HPDE6-E6E7 (cell line): ENCODE results near the gene MICAL2.

Experiments used
- DNase-seq: peaks from one replicate; pipeline ENCODE4 v3.0.0; 2011; ENCODE audit warnings: missing footprints; ENCODE audit errors: extremely low spot score

MICAL2 gene

DNA sequence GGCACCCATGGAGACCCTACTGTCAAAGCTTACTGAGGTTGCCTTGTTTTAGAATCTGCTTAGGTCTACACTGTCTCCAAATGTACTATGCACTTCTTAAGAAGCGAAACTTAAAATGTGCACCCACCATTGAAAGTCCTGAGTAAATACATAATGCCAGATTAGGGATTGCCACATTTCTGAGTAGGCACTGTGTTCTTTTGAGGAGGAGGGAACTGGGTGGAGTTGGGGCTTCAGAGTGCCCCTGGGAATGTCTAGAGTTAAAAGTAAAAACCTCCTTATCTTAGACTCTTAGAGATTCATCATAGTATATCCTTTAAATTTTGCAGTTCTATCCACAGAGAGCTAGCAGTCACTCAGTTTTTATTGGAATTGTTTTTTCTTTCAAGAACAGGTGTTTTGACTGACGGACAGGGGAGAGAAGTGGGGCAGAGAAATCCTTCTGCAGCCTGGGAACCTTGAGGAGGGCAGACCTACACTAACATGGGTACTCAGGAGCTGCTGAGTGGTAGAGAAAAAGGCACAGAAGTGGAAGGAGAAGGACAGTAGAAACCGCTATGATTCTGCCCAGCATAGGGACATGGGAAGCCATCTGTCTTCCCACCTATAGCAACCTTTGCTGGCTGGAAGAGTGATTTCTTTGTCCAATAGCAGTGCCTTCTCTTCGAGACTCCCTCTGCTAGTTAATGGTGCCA, 33.4 kb upstream of the MICAL2 start:
- no peak for DNase-seq

DNA sequence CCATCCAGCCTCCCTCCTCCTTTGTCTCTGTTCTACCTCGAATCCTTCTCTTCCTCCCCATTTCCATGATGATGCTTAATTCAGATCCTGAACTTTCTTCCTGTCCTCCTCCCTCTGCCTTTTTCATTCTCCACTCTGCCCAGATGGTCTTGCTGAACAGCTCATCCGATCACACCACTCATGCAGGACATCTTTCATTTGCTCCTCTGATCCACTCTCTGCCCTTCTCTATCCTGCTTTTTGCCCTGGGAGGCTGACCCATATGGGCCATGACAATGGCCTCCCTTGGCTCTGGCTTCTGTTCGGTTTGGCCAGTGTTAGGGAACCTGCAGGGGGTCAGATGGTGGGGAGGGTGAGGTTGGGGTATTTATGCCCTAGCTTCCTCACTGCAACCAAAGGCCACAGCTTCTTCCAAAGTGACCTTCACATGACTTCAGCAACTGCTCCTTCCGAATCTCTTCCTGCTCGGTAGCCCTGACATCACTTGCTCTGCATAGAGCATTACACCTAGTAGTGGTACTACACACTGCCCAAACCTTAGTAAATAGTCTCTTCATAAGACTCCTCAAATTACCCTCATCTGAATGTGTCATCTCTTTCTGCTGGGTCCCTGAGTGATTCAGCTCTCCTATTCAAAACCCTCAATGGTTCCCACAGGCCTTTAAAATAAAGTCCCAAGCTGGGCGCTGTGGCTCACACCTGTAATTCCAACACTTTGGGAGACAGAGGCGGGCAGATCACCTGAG, 32.7 kb upstream of the MICAL2 start:
- DNase-seq: no peak

DNA sequence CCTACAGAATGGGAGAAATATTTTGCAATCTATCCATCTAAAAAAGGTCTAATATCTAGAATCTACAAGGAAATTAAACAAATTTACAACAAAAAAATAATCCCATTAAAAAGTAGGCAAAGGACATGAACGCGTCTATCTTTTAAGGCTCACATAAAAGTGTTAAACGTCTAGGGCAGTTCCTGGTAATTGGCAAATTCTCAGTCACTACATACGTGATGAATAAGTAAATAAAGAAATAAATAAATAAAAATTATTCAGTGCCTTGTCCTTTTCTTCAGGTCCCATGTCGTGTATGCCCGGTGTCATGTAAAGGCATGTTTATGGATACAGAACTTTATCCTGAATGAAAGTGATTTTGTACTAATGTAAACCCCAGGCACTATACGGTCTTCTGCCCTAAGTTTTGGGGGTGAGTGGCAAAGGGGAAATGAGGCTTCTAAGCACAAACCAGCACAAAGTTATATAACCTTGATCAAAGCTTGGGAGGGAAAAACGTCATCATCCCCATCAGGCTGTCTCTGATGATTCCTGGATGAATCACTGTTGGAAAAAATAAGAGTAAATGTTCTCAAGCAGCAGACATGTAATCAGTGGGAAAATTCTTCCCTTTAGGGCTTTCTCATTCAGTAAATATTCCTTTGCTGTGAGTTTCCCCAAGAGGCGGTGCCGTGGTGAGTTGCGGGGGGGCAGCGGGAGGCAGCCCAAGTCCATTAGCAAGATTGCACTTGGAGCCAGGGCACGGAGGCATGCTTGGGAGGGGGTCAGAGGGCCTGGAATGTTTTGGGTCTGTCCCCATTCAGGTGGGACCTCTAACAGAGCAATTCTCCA, 30.4 kb upstream of the MICAL2 start:
- DNase-seq: peak; percentile 66

DNA sequence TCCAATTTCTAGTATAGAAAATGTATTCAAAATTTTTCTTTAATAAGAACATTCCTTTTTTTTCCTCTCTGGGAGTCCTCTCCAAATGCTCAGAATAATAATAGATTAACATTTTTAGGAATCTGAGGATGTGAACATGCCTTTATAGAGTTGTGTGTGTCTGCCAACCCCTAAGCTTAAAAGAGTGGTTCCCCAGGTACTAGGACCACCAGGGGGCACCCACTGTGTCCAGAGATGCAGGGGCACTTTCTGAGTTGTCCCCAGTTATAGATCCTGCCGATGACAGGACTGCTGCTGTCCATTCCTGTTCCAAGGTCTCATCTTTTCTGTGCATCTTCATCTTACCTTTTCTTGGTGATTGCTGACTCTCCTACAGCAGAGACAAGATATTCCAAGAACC, 27.0 kb upstream of the MICAL2 start:
- DNase-seq: no peak

DNA sequence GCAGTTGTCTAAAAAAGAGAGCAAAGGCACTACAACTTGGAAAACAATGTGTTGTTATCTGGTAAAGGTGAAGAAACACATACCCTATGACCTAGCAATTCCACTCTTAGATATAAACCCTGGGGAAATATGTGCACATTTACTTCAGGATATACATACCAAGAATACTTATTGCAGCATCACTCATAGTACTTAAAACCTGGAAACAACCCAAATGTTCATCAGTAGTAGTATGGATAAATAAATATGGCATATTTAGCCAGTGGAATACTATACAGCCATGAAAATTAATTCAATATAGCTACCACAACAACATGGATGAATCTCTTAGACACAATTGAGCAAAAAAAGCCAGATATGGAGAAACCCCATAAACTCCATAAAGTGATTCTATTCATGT, 26.1 kb upstream of the MICAL2 start:
- DNase-seq: no peak

DNA sequence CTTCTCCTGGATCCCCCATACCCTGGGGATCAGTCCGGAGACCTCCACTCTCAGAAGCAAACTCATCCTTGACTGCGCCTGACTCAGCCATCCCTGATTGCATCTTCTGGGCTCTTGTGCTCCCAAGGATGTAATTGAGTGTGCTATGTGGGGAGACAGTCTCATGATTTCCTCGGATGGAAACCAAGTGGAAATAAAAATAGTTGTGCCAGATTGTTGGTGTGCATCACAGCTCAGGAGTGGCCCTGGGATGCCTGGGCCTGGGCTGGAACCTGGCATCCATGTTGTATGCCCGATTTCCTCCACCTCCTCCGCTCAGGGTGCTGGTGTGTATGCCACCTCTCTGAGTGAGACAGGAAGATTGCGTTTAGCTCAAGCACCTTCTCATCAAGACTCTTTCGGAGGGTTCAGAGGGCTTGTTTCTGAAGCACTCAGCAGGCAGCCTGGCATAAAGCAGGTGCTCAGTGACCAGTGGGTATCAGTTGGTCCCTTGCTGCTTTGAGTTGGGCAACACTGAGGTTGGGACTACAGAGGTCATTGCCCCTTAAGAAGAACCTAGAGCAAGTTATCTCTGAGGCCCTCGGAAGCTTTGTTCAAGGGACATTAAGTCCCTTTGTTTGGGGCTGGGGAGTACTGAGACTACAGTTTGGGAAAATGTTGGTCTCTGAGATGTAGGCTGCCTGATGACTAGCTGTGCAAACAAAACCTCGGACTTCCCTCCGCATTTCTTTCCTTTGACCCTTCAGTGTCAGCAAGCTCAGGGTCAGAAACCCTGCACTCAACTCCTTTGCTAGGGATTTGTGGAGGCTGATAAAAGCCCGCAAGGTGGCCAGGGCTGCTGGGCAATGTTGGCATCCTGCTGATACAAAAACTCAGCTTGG, 24.8 kb upstream of the MICAL2 start:
- no peak for DNase-seq

DNA sequence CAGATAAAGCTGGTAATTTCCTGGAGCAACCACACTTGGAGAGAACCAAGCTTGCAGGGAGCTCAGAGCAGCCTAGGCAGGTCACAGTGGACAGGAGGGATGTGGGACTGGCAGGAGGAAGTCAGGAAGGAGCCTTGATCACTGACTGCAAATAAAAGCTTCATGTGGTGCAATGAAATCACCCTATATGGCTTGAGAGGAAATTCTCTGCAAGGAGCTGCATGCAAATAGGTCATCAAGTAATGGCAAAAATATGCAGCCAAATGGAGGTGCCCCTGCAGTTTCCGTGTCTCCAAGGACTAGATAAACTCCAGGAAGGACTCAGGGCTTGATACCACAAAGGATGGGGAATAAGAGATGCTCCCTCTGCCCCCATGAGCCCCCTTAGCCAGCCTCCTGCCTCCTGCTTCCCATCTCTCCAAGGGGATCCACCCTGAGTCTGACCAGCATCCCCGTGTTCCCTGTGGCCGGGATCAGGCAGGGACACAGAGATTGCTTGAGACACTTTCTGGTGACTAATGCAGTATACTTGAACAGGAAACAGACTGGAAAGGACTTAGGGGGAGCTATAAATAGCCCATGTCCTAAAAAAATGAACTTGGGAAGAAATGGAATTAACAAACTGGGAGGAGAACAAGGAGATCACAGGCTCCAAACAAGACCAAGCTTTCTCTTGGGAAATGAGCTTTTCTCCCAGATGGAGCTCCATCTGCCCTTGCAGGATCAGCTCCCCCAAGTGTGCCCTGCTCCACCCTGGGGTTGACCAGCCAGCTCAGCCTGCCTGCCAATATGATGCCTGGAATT, 23.9 kb upstream of the MICAL2 start:
- peak; percentile 70 for DNase-seq

DNA sequence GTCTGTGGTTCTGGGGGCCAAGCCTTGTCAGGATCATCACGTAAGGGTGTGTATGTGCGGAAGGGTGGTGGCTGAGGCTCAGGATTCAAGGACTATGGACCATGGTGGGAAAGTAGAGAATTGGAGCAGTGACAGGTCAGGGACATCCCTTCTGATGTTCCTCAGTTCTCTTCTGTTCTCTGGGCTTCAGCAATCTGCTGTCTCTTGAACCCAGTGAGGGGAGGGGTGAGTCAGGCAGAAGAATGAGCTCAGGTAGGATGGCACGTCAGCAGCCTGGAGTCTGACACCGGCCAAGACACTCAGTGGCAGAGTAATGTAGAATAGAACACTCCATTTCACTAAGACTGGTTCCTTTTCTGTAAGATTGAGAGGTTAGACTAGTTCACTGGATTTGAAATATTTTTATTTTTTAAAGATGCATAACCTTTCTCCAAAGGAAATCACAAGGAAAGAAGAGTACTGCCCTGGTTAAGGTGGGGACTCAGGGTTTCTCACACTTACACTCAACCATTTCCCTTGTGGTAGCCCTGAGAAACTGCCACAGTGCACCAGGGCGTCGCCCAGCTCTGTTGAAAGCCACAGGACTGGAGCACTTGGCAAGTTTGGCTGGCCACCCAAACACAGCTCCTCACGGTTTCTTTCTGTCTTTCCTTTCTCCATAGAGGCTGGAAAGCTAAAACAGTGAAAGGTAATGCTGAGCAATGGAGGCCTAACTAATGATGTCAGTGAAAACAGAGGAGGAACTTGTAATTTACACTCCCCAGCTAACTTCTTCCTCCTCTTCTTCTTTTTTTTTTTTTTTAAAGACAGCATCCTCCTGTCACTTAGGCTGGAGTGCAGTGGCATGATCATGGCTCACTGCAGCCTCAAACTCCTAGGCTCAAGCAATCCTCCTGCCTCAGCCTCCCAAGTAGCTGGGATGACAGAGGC, 23.1 kb upstream of the MICAL2 start:
- no peak for DNase-seq

DNA sequence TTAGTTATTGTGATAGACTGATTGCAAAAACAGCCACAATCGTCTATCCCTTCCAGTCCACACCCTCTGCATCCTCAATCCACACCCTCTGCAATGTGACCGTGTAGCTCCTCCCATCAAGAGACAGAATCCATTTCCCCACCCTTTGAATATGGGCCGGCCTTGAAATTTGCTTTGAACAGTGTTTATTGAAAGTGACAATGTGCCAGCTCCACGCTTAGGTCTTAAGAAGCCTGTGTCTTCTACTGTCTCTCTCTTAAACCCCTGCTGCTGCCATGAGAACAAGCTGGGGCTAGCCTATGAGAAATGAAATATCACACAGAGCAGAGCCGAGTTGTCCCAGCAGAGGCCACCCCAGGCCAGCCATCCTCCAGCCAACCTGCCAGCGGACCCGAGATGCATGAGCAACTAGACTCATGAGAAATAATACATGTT, 22.3 kb upstream of the MICAL2 start:
- DNase-seq: no peak

DNA sequence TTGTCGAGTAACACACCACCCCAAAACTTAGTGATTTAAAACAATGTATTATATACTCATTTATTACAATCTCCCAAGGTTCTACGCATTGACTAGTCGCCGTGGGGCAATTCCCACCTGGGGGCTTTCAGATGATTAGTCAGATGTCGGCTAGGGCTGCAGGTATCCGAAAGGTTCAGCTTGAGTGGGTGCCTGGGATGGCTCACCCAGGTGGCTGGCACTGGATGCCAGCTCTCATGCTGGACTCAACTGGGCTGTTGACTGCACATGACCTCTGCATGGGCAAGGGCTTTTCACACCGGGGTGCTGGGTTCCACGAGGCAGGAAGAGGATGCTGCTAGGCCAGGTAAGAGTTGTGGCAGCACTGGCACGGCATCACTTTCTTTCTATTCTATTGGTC, 21.9 kb upstream of the MICAL2 start:
- DNase-seq: no peak

DNA sequence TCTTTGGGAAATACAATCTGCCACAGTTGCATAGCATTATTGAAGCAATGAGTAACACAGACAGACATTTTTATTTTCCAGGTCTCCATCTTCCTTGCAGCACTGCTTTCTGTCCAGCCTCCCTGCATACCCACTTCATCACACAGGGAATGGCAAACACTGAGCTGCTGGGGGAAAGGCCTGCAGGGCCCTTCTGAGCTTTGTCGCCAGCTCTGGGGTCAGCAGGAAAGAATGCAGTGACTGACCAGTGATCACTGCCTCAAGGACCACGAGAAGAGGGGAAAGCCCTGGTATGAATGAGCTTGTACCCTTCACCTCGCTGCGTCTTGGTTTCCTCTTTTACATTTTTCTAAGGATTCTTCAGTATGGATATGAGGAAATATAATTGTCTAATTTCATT, 21.3 kb upstream of the MICAL2 start:
- DNase-seq: no peak

DNA sequence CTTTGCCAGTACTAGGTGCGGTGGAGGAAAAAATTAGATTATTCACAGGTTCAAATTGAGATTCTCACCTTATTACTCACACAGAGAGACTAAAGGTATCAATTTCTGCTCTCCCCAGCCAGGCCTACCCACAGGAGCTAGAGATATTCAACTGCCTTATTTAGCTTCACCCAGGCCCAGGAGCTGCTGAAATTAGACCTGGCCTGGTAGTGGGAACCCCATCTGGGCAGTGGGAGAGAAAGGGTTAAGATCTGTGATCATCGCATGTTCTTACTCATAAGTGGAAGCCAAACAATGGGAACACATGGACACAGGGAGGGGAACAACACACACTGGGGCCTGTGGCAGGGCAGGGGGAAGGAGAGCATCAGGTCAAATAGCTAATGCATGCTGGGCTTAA, 20.9 kb upstream of the MICAL2 start:
- no peak for DNase-seq

DNA sequence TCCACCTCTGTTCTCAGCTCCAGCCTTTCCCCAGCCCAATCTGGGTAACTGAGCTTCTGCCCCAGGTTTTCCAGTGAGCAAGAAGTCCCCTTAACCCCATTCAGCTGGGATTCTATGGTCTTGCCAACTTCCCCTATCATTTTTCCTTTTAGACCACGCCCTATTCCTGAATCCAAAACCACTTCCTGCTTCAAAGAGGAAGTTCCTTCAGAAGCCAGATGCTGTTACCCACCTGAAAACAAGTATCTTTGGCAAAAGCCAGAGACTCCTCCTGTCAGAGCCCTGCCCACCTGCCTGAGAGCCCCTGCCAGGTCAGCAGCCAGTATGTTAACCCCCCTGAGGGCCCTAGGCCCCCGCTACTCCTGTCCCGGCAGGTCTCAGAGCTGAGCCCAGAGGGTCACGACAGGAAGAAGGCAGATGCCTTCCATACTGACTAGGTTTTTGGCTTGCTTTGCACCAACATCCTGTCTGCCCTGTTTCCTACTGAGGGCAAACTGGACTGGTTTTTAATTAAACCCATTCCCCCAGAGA, 20.3 kb upstream of the MICAL2 start:
- no peak for DNase-seq

DNA sequence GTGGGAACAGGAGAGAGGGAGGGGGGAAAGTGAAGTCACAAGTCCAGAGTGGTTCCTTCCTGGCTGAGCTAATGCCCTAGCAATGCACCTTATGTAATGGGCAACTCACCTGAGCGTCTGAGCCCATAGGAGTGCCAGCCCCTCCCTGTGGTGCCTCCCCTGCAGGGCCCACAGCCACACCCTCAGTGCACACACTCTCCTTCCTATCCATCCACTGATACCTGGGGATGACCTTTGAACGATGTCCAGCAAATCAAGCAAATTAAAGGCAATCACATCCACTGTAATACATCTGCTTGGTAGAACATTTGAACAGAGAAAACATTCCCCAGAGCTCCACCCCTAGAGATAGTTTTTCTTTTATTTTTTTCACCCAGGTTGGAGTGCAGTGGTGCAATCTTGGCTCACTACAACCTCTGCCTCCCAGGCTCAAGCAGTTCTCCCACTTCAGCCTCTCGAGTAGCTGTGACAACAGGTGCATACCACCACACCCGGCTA, 19.6 kb upstream of the MICAL2 start:
- DNase-seq: peak; percentile 86

DNA sequence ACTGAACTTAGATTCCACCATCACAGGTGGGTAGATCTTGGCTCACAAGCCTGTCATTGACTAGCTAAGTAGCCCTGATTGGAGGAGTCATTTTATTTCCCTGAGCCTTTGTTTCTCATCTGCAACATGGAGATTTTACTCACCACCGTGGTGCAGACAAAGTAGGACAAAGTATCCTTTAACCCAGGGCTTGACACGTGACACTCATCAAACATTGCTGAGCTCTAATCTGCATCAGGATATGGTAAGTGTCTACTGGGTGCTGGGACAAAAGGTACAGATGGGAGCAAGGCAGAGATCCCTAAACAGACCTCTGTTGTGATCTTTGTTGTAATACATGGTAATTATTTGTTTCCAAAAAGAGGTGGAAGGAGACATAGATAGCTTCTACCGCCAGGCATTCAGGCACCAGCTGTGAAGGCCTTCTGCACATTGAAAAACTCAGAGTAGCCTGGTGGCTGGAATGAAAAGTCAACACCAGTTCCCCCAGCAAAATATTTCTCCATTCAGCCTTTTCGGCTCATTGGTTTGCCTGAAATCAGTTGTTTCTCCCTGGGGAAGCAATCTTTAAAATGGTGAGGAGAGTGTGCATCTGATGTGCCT, 18.3 kb upstream of the MICAL2 start:
- DNase-seq: no peak

DNA sequence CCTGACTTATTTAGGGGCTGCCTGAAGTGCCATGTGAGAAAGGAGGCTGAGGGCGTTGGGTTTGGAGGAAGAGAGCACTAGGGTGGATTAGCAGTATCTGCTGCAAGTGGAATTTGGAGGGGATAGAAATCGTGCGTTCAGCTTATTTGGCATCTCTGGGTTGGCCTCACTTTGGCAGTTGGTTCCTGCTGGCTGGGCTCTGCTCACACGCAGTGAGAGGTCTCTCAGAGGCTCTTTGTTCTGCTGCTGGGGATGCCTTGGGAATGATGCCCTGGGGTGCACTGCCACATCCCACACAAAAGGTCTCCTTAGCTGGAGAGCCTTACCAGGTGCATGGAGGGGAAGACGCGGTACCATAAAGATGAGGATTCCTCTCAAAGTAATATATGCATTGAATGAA, 17.7 kb upstream of the MICAL2 start:
- no peak for DNase-seq

DNA sequence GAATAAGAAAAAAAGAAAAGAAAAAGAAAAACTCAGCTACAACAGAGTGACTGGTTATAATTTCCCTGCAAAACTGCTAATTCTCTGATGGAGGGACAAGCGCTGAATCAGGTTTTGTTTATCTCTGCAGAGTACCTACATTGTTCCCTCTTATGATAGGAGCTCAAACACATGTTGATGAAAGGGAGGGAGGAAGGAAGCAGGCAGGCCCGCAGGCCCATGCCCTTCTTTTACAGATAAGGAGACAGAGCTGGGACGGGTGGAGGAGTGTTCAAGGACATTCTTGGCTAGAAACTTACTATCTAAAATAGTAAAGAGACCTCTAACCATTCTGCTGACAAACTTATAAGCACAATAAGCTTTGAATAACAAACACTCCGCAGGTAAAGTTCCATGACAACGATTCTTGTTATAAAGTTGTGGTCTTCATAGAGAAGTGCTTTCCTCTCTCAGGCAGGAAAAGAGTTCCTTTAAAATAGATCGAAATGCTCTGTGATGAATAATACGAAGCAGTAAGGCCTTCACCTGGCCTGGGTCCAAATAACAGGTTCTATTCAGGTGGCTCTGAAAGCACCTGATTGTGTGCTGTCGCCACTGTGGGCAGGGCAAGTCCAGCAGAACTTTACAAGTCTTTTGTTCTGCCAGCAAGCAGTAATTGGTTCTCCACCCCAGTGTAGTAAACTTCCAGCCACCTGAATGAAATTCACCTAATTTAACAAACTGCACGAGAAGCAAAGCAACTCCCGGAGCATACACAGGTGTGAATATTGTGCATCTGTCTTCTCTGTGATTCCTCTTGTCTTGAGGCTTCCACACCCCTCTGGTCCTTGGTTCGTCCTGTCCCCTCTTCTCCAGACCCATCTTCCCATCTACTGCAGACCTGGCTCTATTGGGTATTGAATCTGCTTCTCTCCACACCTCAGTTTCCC, 15.3 kb upstream of the MICAL2 start:
- DNase-seq: no peak

DNA sequence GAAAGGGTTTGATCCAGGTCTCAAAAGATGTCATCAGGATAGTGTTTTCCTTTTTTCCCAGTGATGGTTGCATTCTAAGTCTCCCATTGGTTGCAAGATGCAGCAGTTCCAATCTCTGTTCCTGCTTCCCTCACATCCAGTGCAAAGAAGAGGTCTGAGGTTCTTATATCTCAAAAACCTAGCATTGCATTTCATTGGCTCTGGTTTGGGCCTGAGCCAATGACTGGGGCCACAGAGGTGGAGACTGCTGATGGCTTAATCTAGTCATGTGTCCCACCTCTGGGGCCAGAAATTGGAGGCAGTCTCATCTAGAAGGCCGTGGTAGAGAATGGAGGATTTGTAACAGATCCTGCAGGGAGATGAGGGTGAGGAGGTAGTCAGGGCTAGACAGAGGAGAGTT, 13.2 kb upstream of the MICAL2 start:
- no peak for DNase-seq
